ENCODE results near the gene GNPAT.
A peak's percentile ranks its signal among the peaks of the same experiment; 100 is the strongest.

GNPAT gene

DNA sequence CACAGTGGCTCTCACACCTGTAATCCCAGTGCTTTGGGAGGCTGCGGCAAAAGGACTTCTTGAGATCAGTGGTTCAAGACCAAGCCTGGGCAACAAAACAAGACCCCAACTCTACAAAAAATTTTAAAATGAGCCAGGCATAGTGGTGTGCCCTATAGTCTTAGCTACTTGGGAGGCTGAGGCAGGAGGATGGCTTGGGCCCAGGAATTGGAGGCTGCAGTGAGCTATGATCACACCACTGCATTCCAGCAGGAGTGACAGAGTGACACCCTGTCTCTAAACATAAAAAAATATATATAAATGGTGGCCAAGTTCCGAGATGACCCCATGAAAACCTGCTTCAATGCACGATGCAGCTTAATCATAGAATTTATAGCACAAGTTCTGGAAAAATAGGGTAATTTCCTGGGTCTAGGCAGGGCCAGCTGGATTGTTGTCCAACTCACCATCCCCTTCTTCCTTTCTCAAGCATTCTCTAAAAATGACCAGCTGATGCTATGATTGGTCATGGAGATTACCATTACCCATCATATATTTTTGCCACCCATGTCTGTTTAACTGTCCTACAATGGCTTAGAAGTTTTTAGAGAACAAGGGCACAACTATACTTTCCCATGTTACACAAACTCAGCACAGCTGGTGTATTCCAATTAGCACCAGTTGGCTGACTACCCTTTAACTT is 5.3 kb upstream of the GNPAT start:
- no peak overlapping the region for H3K27ac ChIP-seq
- TF ChIP-seq ZFX (IDR thresholded peaks at IDR 0.05; ENCODE audit: borderline replicate concordance), result no peak
- TF ChIP-seq, protein P1, sequence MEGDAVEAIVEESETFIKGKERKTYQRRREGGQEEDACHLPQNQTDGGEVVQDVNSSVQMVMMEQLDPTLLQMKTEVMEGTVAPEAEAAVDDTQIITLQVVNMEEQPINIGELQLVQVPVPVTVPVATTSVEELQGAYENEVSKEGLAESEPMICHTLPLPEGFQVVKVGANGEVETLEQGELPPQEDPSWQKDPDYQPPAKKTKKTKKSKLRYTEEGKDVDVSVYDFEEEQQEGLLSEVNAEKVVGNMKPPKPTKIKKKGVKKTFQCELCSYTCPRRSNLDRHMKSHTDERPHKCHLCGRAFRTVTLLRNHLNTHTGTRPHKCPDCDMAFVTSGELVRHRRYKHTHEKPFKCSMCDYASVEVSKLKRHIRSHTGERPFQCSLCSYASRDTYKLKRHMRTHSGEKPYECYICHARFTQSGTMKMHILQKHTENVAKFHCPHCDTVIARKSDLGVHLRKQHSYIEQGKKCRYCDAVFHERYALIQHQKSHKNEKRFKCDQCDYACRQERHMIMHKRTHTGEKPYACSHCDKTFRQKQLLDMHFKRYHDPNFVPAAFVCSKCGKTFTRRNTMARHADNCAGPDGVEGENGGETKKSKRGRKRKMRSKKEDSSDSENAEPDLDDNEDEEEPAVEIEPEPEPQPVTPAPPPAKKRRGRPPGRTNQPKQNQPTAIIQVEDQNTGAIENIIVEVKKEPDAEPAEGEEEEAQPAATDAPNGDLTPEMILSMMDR (IDR thresholded peaks at IDR 0.05), result no peak

DNA sequence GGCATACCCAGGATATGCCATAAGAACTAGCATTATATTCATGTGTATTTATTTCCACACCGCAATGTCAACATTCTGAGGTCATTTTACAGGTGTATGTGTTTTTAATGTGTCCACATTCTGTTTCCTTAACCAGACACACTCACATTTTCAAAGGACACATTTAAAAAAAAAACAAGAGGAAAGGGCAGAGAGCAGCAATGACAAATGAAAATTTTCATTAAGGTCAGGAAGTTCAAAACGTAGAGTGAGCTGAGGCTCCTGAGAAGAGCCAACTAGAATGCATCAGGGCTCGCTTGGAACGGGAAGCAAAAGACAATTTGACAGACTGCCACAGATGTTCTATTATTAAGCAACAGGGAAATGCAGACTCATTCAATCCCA is 4.8 kb upstream of the GNPAT start:
- H3K27ac ChIP-seq, result 0 out of 2 replicates have a peak overlapping the region, but pooled peaks have one; percentile 2
- TF ChIP-seq, protein P1 (IDR thresholded peaks at IDR 0.05), result no peak

DNA sequence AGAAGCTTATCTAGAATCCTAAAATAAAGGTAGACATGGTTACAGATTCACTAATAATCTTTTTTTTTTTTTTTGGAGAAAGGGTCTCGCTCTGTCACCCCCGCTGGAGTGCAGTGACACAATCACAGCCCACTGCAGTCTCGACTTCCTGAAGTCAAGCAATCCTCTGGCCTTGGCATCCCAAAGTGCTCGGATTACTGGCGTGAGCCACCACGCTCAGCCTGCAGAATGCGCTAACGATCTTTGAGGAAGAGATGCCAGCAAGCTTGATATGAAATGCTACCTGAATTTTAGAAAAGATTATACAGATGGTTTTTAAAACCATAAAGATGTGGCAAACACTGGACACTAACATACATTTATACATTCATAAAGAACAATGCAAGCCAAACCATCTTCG is 4.1 kb upstream of the GNPAT start:
- H3K27ac ChIP-seq, result no peak overlapping the region
- TF ChIP-seq, protein P1 (IDR thresholded peaks at IDR 0.05), result no peak
- no peak for TF ChIP-seq ZFX (IDR thresholded peaks at IDR 0.05; ENCODE audit: borderline replicate concordance)

DNA sequence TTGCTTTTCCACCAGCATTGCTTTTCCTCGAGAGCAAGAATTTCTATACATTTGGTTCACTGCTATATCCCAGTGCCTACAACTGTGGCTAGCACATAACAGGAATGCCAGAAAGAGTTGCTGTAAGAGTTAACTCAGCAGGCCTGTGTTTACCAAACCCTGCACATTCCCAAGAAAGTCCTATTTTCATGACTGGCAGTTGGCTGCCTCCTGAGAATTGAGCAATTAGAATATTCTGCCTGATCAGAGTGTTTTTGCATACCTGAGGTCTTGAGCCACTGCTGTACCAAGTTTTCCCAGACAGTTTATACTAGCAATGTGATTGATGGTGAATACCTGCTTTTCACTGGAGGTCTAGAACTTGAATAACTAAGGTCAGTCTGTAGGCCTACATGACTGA is 2.7 kb upstream of the GNPAT start:
- no peak overlapping the region for H3K27ac ChIP-seq
- TF ChIP-seq, protein P1 (IDR thresholded peaks at IDR 0.05), result no peak
- no peak for TF ChIP-seq ZFX (IDR thresholded peaks at IDR 0.05; ENCODE audit: borderline replicate concordance)

DNA sequence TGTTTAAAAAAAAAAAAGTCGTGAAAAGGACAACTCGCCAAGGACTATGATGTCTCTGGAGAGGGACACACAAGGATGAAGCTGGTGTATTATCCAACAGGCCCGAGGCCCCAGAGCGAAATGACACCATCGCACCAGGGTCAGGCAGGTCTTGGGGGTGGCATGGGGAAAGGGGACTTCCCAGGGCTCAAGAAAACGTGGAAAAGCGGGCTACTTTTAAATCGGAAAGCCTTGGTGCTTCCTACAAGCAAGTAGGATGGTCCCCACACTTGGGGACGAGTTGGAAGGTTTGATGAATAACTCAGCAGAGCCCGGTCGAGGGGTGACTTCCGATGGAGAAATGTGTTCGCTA is 505 bp upstream of the GNPAT start:
- no peak for TF ChIP-seq ZFX (IDR thresholded peaks at IDR 0.05; ENCODE audit: borderline replicate concordance)
- TF ChIP-seq, protein P1 (IDR thresholded peaks at IDR 0.05), result no peak
- peak overlapping the region; percentile 80 for H3K27ac ChIP-seq

DNA sequence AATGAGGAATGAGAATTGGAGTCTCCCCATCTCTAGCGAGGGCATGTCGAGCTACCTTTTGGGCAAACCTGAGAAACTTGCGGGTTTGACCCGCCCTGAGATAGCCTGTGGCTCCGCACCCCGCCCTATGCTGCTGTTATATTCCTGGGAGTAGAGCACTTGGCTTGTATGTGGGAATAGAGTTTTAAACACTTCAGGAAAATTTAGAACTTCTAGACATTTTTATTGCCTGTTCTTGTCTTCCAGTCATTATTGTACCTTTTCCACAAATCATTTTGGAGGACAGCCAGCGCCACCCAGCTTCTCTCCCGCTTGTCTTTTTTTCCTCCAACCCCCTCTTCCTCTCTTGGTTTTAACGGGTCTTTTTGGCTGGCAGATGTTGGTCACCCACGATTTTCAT is 738 bp downstream of the GNPAT start:
- TF ChIP-seq ZFX (IDR thresholded peaks at IDR 0.05; ENCODE audit: borderline replicate concordance), result no peak
- peak overlapping the region; percentile 80 for H3K27ac ChIP-seq

DNA sequence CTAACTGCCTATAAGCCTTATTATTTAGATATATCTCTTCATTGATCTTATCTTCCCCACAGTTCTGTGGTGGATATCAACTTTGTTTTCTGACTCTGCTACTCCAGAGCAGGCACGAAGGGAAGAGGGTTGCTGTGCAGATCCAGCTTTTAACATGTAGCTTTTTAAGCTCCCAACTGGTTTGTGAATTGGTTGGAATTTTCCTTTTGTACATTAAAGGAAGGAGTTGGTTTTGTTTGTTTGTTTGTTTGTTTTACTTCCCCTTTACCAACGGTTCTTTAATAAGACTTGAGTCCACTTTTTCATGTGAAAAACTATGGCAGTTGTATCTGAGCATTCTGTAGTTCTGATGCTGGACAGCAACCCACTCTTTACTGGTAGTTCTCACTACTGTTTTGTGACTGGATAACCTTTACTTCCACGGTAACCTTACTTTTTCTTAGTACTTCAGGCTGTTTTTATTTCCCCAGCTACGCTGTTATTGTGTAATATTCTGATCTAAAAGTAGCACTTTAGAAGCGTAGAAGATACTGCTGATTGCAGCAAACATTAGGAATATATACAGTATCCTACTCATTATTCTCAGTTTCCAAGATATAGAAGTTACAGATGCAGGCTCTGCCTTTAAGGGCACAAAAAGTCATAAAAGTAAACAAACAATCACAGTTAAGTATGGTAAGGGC is 1.6 kb downstream of the GNPAT start:
- no peak overlapping the region; the same call in 1 of the 2 replicates for H3K27ac ChIP-seq
- TF ChIP-seq, protein P1 (IDR thresholded peaks at IDR 0.05), result no peak
- TF ChIP-seq ZFX (IDR thresholded peaks at IDR 0.05; ENCODE audit: borderline replicate concordance), result no peak
